Ascending aorta (tissue), 2 donors: ENCODE measurements around the gene KRR1. TPM values are rescaled to one million over a fixed set of nuclear protein-coding genes. Genes with fewer than 3 reads are reported as not detected.
"Not testable (repeated sequence)": the region's sequence is repeated elsewhere in the genome, so short reads cannot be mapped to it uniquely, and the experiment has no call there.

Source experiments
- DNase-seq, 2 donors: peaks; one replicate each; pipeline ENCODE4 v3.0.0-alpha.2; 2019; ENCODE audit warnings: low spot score in 2 of 2
- H3K27ac ChIP-seq, 2 donors: fragments of 200-600 bp; sonication (generic); one replicate each; pipeline ENCODE4 v1.5.1; 2016 to 2017; ENCODE audit warnings: mild to moderate bottlenecking in 1 of 2
- H3K27me3 ChIP-seq: fragments of 200-600 bp; sonication (generic); one replicate; pipeline ENCODE4 v1.5.1; 2017
- H3K36me3 ChIP-seq, 2 donors: fragments of 200-600 bp; sonication (generic); one replicate each; pipeline ENCODE4 v1.5.1; 2016
- H3K4me1 ChIP-seq, 2 donors: fragments of 200-600 bp; sonication (generic); one replicate each; pipeline ENCODE4 v1.5.1; 2016 to 2017; ENCODE audit warnings: mild to moderate bottlenecking in 1 of 2
- H3K4me3 ChIP-seq, 2 donors: fragments of 200-600 bp; sonication (generic); one replicate each; pipeline ENCODE4 v1.5.1; 2016 to 2017; ENCODE audit warnings: mild to moderate bottlenecking in 1 of 2
- H3K9me3 ChIP-seq, 2 donors: fragments of 200-600 bp; sonication (generic); one replicate each; pipeline ENCODE4 v1.5.1; 2016
- CTCF ChIP-seq, 3 experiments: fragments of 200-600 bp in 2 of 3; fragments of 450-650 bp in 1 of 3; sonication (generic) in 2 of 3; IDR thresholded peaks; one replicate each; pipeline ENCODE4 v1.5.1; 2016 to 2019; ENCODE audit warnings: antibody characterized with exemption in 3 of 3, mild to moderate bottlenecking in 1 of 3, moderate library complexity in 1 of 3
- intact Hi-C: fragments of 100-400 bp; cut with DNase I; formaldehyde crosslinking; loops from one replicate; pipeline ENCODE4 v1.15.1; 2023
- total RNA-seq: library from RNA; depleted of rRNA; stranded (reverse); fragments of >200 nt; gene quantifications from one replicate; pipeline ENCODE4 v1.1.0, GENCODE V29; 2016

KRR1 gene
- total RNA-seq, 1 donor from 2014 or later = 23.9 TPM

DNA sequence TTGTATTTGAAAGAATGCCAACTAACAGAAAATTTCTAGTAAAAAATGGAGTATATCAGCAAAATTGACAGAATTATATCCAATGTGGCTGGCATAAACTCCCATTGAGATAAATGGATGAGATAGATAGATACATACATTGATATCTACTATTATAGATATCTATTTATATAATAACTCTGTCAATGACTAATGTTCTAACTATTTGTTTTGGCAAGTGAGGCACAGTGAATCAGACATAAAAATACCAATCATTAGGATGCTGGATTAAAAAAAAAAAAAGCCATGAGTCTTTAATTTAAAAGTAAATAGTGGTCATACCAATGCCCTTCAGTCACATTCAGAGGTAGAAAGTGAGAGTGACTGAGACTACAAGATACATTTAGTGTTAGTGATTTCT lies 64.6 kb downstream of the KRR1 start:
- H3K27me3 ChIP-seq = no peaks in the 10 kb centered on the region
- intact Hi-C loops = no loop called here
- H3K4me3 ChIP-seq = no peak overlapping the region
- no peak overlapping the region for H3K27ac ChIP-seq
- H3K9me3 ChIP-seq = no peaks in the 10 kb centered on the region
- H3K4me1 ChIP-seq = no peaks in the 10 kb centered on the region
- H3K36me3 ChIP-seq = no peaks in the 10 kb centered on the region
- no peak for TF ChIP-seq CTCF (IDR thresholded peaks at IDR 0.05)
- DNase-seq = no peak

GRCh38 chr12:75445137-75445507 lies 66.3 kb downstream of the KRR1 start:
- DNase-seq, intact Hi-C loops, H3K4me3 ChIP-seq, H3K27ac ChIP-seq, H3K27me3 ChIP-seq, H3K9me3 ChIP-seq, H3K36me3 ChIP-seq, H3K4me1 ChIP-seq: not testable (repeated sequence)

DNA sequence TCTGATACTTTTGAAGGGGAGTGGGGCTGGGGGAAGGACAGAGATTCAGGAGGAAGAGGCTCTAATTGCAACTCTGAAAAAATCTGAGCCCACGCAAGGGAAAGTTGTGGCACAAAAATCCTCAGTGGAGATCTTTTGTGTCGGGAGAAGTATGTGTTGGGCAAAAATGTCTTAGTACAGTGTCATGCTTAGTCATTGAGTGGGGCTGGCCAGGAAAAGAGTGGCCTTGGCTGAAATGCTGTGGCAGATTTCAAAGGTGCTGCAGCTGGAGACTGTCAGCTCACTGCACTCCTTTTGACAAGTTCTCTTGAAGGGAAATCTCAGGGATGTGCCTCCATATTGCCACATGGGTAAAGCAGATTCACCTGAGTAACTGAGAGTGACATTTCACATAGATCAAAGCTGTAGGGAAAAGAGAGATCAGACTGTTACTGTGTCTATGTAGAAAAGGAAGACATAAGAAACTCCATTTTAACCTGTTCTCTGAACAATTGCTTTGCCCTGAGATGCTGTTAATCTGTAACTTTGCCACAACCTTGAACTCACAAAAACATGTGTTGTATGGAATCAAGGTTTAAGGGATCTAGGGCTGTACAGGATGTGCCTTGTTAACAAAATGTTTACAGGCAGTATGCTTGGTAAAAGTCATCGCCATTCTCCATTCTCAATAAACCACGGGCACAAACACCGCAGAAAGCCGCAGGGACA lies 66.8 kb downstream of the KRR1 start:
- TF ChIP-seq CTCF (IDR thresholded peaks at IDR 0.05) = no peak
- intact Hi-C loops = no loop called here

DNA sequence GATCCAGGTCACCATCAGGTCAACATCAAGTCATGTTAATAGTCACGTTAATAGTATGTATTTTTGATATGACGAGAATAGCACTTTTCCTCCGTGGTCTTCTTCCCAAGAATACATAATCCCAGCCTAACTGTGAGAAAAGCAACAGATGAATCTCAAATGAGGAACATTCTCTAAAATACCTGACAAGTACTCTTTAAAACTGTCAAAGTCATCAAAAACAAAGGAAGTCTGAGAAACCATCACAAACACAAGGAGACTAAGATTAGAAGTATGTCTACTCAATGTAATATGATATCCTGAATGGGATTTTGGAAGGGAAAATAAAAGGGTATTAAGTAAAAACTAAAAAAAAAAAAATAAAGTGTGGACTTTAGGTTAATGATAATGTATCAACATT lies 67.7 kb downstream of the KRR1 start:
- intact Hi-C loops = no loop called here
- no peak for TF ChIP-seq CTCF (IDR thresholded peaks at IDR 0.05)

More for the DNA sequence above, 66.8 kb downstream of the KRR1 start:
- no peak for DNase-seq
- H3K27me3 ChIP-seq = no peaks in the 10 kb centered on the region
- H3K27ac ChIP-seq = no peak overlapping the region
- H3K4me1 ChIP-seq = no peaks in the 10 kb centered on the region
- no peaks in the 10 kb centered on the region for H3K36me3 ChIP-seq
- H3K9me3 ChIP-seq = no peaks in the 10 kb centered on the region
- H3K4me3 ChIP-seq = no peak overlapping the region

DNA sequence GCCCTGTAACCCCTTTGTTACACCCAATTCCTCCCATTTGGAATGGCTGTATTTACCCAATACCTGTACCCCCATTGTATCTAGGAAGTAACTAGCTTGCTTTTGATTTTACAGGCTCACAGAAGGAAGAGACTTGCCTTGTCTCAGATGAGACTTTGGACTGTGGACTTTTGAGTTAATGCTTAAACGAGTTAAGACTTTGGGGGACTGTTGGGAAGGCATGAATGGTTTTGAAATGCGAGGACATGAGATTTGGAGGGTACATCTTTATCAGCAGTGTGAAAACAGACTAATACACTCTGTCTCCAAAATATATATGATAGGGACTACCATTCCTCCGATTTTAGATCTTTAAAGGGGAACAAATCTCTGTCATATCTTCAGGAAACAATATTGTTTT lies 69.0 kb downstream of the KRR1 start:
- H3K4me1 ChIP-seq, H3K36me3 ChIP-seq, DNase-seq, intact Hi-C loops, H3K27ac ChIP-seq, H3K9me3 ChIP-seq, H3K27me3 ChIP-seq, H3K4me3 ChIP-seq: not testable (repeated sequence)

More for the DNA sequence above, 67.7 kb downstream of the KRR1 start:
- H3K27ac ChIP-seq = no peak overlapping the region
- H3K36me3 ChIP-seq = no peaks in the 10 kb centered on the region
- no peak for DNase-seq
- H3K4me1 ChIP-seq = no peaks in the 10 kb centered on the region
- no peak overlapping the region for H3K4me3 ChIP-seq
- H3K9me3 ChIP-seq = no peaks in the 10 kb centered on the region
- no peaks in the 10 kb centered on the region for H3K27me3 ChIP-seq

DNA sequence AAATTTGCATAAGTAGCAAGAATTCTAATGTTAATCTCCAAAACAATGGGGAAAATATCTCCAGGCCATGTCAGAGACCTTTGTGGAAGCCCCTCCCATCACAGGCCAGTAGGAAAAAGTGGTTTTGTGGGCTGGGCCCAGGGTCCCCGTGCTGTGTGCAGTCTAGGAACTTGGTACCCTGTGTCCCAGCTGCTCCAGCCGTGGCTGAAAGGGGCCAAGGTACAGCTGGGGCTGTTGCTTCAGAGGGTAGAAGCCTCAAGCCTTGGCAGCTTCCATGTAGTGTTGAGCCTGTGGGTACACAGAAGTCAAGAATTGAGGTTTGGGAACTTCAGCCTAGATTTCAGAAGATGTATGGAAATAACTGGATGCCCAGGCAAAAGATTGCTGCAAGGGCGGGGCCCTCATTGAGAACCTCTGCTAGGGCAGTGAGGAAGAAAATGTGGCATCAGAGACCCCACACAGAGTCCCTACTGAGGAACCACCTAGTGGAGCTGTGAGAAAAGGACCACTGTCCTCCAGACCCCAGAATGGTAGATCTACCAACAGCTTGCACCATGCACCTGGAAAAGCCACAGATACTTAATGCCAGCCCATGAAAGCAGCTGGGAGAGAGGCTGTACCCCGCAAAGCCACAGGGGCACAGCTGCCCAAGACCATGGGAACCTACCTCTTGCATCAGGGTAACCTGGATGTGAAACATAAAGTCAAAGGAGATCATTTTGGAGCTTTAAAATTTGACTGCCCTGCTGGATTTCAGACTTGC lies 69.5 kb downstream of the KRR1 start:
- H3K27me3 ChIP-seq, H3K9me3 ChIP-seq, H3K27ac ChIP-seq, intact Hi-C loops, H3K36me3 ChIP-seq, H3K4me3 ChIP-seq, H3K4me1 ChIP-seq, DNase-seq: not testable (repeated sequence)

Other genes starting within 250 kb of the KRR1 start
- 11.0 TPM for gene CAPS2, start 181.3 kb downstream of the KRR1 start, total RNA-seq
- gene GLIPR1L1, start 176.9 kb downstream of the KRR1 start, total RNA-seq = not detected
- not detected for gene GLIPR1L2, start 120.5 kb downstream of the KRR1 start, total RNA-seq
- 43.9 TPM for gene GLIPR1, start 30.9 kb downstream of the KRR1 start, total RNA-seq